Liver (tissue), 3 donors: ENCODE data around the gene SNRPF.

ENCODE experiments used
- CTCF ChIP-seq: fragments of 150-350 bp; IDR thresholded peaks from 2 replicates; pipeline ENCODE4 v1.5.1; 2017; ENCODE audit warnings: improper control_type of control experiment, low read depth, low read length; ENCODE audit not compliant: missing input control
- EGR1 ChIP-seq, 2 donors: IDR thresholded peaks; 2 replicates each; pipeline ENCODE4 v1.6.1; 2016 to 2018; ENCODE audit warnings: antibody characterized with exemption in 2 of 2, low read depth in 2 of 2
- FOXA1 ChIP-seq: IDR thresholded peaks from 2 replicates; pipeline ENCODE4 v1.6.1; 2016; ENCODE audit warnings: antibody characterized with exemption
- RAD21 ChIP-seq, 2 donors: IDR thresholded peaks; 2 replicates each; pipeline ENCODE4 v1.6.1; 2016; ENCODE audit warnings: antibody characterized with exemption in 2 of 2, mild to moderate bottlenecking in 2 of 2
- RXRA ChIP-seq, 2 donors: IDR thresholded peaks; 2 replicates each; pipeline ENCODE4 v1.6.1; 2017 to 2018; ENCODE audit warnings: antibody characterized with exemption in 2 of 2, mild to moderate bottlenecking in 1 of 2
- TAF1 ChIP-seq: conservative IDR thresholded peaks from 2 replicates; pipeline ENCODE4 v1.6.1; 2016; ENCODE audit warnings: antibody characterized with exemption, mild to moderate bottlenecking
- YY1 ChIP-seq: IDR thresholded peaks from 2 replicates; pipeline ENCODE4 v1.6.1; 2016; ENCODE audit warnings: antibody characterized with exemption, mild to moderate bottlenecking
- TF ChIP-seq, protein P1 (sequence below): IDR thresholded peaks from 2 replicates; pipeline ENCODE4 v1.6.1; 2016; ENCODE audit warnings: antibody characterized with exemption
- donor health status: healthy.
- donor health status: healthy.

GRCh38 chr12:95909871-95910270, 51.1 kb downstream of the SNRPF start:
- TF ChIP-seq, protein P1, sequence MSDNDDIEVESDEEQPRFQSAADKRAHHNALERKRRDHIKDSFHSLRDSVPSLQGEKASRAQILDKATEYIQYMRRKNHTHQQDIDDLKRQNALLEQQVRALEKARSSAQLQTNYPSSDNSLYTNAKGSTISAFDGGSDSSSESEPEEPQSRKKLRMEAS: no peak
- TF ChIP-seq RAD21 (IDR thresholded peaks at IDR 0.05) (no peak), CTCF (no peak), YY1 (no peak), TAF1 (no peak), FOXA1 (no peak), EGR1 (IDR thresholded peaks at IDR 0.05; ENCODE audit: low read depth in 2 of 2) (no peak), RXRA (IDR thresholded peaks at IDR 0.05) (no peak)
